AG04450 (cell line): ENCODE results near the gene SLC1A2. TPM values are rescaled to one million over a fixed set of nuclear protein-coding genes. Genes with fewer than 3 reads are reported as not detected.

Experiments used
- CTCF ChIA-PET: fragments of 300-600, 350-600 bp; formaldehyde crosslinking; extraction: SDS; loops from one replicate; lab custom pipeline; 2022; ENCODE audit warnings: antibody characterized with exemption, inconsistent platforms; lab: Charles Lee
- POLR2A ChIA-PET: fragments of 350-600 bp; formaldehyde crosslinking; extraction: SDS; loops from one replicate; lab custom pipeline; 2021; ENCODE audit warnings: antibody characterized with exemption, inconsistent platforms; lab: Yijun Ruan, JAX
- DNase-seq: peaks from one replicate; pipeline ENCODE4 v3.0.0-alpha.2; 2011; ENCODE audit warnings: low read depth, low spot score
- H3K27ac ChIP-seq: one replicate; pipeline ENCODE4 v1.5.1; 2012; ENCODE audit warnings: low read depth, low read length, control low read depth
- H3K27me3 ChIP-seq: one replicate; pipeline ENCODE4 v1.6.0; 2012; ENCODE audit warnings: low read length; ENCODE audit not compliant: control insufficient read depth, insufficient read depth
- H3K4me3 ChIP-seq: 2 replicates; pipeline ENCODE4 v1.5.1; 2011; ENCODE audit warnings: mild to moderate bottlenecking, low read depth, low read length, control low read depth
- H3K9me3 ChIP-seq: 2 replicates; pipeline ENCODE4 v1.5.1; 2012; ENCODE audit warnings: low read length; ENCODE audit not compliant: control insufficient read depth, insufficient read depth
- CTCF ChIP-seq: IDR thresholded peaks from 2 replicates; pipeline ENCODE4 v1.5.1; 2011; ENCODE audit warnings: low read depth, low read length, control low read depth, inconsistent platforms
- polyA plus RNA-seq: library from polyadenylated mRNA; depleted of rRNA; stranded (reverse); fragments of >200 nt; gene quantifications from 2 replicates; pipeline ENCODE4 v1.2.3, GENCODE V29; 2011

The SLC1A2 gene
- polyA plus RNA-seq, 1 experiment, result 1.1 TPM

DNA sequence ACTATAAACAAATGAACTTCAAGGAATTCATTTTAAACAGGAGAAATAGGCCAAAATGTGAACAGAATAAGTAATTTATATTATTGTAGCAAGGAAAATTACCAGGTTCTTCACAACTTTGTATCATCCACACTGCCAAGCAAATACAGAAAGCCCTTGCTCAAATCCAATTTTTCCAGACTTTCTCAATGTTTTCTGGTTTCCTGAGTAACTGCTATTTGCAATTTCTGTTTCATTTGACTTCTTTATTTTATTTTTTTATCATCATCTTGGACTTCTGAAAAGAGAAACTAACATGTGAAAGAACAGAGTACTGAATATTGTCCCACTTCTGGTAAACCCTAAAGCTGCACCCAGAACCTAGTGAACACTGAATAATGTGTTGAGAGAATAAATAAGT lies 61.0 kb downstream of the SLC1A2 start:
- H3K27ac ChIP-seq, result no peak overlapping the region
- DNase-seq, result no peak
- no peaks in the 10 kb centered on the region for H3K9me3 ChIP-seq
- no peak overlapping the region for H3K4me3 ChIP-seq
- ChIA-PET CTCF (no interaction called here), POLR2A (interaction anchor here (0.7 kb wide), 1 partner anchor 16 kb away, joined by 3 read pairs; no protein-coding TSS in a partner anchor)
- TF ChIP-seq CTCF, result no peak
- H3K27me3 ChIP-seq, result no peaks in the 10 kb centered on the region

DNA sequence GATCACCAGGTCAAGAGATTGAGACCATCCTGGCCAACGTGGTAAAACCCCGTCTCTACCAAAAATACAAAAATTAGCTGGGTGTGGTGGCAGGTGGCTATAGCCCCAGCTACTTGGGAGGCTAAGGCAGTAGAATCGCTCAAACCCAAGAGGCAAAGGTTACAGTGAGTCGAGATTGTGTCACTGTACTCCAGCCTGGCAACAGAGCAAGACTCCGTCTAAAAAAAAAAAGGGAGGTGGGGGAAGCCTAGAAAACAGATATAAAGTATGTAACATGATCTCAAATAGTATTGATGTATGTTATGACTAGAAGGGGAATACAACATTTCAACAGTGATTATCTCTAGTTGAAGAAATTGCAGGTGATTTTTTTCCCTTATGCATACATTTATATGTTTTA lies 61.4 kb downstream of the SLC1A2 start:
- Histone ChIP-seq H3K4me3 (no peak overlapping the region), H3K27ac (no peak overlapping the region), H3K9me3 (no peaks in the 10 kb centered on the region), H3K27me3 (no peaks in the 10 kb centered on the region)
- ChIA-PET POLR2A (interaction anchor here (0.7 kb wide), 1 partner anchor 16 kb away, joined by 3 read pairs; no protein-coding TSS in a partner anchor), CTCF (no interaction called here)
- DNase-seq, result no peak
- TF ChIP-seq CTCF, result no peak

GRCh38 chr11:35355102-35355749 lies 64.1 kb downstream of the SLC1A2 start:
- Histone ChIP-seq H3K27me3 (no peaks in the 10 kb centered on the region), H3K4me3 (no peak overlapping the region), H3K27ac (no peak overlapping the region), H3K9me3 (no peaks in the 10 kb centered on the region)
- POLR2A ChIA-PET, result no interaction called here
- CTCF ChIA-PET, result no interaction called here
- DNase-seq, result no peak
- no peak for TF ChIP-seq CTCF

DNA sequence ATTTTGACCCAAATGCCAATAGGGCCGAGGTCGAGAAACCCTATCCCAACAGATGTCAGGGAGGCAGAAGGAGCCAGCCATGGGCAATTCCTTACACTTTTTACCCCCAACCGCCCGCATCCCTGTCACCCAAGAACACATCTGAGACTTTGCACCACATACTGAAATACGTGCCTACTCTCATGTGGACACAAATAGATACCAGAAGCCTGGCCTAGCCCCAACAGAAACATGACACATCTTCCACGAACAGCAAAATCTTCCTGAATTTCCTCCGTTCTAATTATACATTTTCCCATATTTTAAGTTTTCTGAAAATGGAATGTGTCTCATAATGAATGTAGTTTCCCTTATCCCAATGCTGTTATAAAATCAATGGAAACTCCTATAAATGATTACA lies 64.7 kb downstream of the SLC1A2 start:
- no peak for DNase-seq
- ChIA-PET CTCF (no interaction called here), POLR2A (no interaction called here)

More for the DNA sequence above, 64.7 kb downstream of the SLC1A2 start:
- H3K27me3 ChIP-seq, result no peaks in the 10 kb centered on the region
- no peak overlapping the region for H3K4me3 ChIP-seq
- H3K27ac ChIP-seq, result no peak overlapping the region
- H3K9me3 ChIP-seq, result no peaks in the 10 kb centered on the region
- no peak for TF ChIP-seq CTCF
